GM23248 (cell line): Measurements from ENCODE around the gene CCDC71L. TPM values are rescaled to one million over a fixed set of nuclear protein-coding genes. Genes with fewer than 3 reads are reported as not detected.
A peak's percentile ranks its signal among the peaks of the same experiment; 100 is the strongest.
"Not testable (repeated sequence)": the region's sequence is repeated elsewhere in the genome, so short reads cannot be mapped to it uniquely, and the experiment has no call there.

Experiments used
- DNase-seq: peaks from one replicate; pipeline ENCODE4 v3.0.0-alpha.2; 2015
- H2AFZ ChIP-seq: fragments of 200-600 bp; sonication (generic); 2 replicates; pipeline ENCODE4 v1.6.1; 2016; ENCODE audit warnings: antibody characterized with exemption
- H3F3A ChIP-seq: fragments of 200-600 bp; sonication (generic); 2 replicates; pipeline ENCODE4 v1.6.1; 2016; ENCODE audit warnings: mild to moderate bottlenecking, antibody characterized with exemption, mixed run types; ENCODE audit not compliant: insufficient read depth
- H3K27ac ChIP-seq: fragments of 200-600 bp; sonication (generic); 2 replicates; pipeline ENCODE4 v1.5.1; 2016; ENCODE audit warnings: mild to moderate bottlenecking
- H3K27me3 ChIP-seq: fragments of 200-600 bp; sonication (generic); replicated peaks from 2 replicates; pipeline ENCODE4 v1.6.1; 2016; ENCODE audit warnings: mild to moderate bottlenecking; ENCODE audit not compliant: insufficient read depth
- H3K36me3 ChIP-seq: fragments of 200-600 bp; sonication (generic); 2 replicates; pipeline ENCODE4 v1.6.1; 2016; ENCODE audit warnings: low read depth, mild to moderate bottlenecking
- H3K4me1 ChIP-seq: fragments of 200-600 bp; sonication (generic); 2 replicates; pipeline ENCODE4 v1.6.1; 2016; ENCODE audit warnings: mild to moderate bottlenecking; ENCODE audit not compliant: insufficient read depth
- H3K4me2 ChIP-seq: fragments of 200-600 bp; sonication (generic); one replicate; pipeline ENCODE4 v1.6.1; 2016; ENCODE audit warnings: mild to moderate bottlenecking; ENCODE audit not compliant: unreplicated experiment
- H3K4me3 ChIP-seq: fragments of 200-600 bp; sonication (generic); 2 replicates; pipeline ENCODE4 v1.5.1; 2016; ENCODE audit warnings: mild to moderate bottlenecking
- H3K79me2 ChIP-seq: fragments of 200-600 bp; sonication (generic); 2 replicates; pipeline ENCODE4 v1.6.1; 2016; ENCODE audit warnings: mild to moderate bottlenecking; ENCODE audit not compliant: insufficient read depth
- H3K9ac ChIP-seq: fragments of 200-600 bp; sonication (generic); 2 replicates; pipeline ENCODE4 v1.6.1; 2016; ENCODE audit warnings: mild to moderate bottlenecking
- H3K9me2 ChIP-seq: fragments of 200-600 bp; sonication (generic); 2 replicates; pipeline ENCODE4 v1.6.1; 2016; ENCODE audit warnings: mixed run types, mild to moderate bottlenecking, moderate library complexity; ENCODE audit not compliant: insufficient read depth
- H3K9me3 ChIP-seq: fragments of 200-600 bp; sonication (generic); one replicate; pipeline ENCODE4 v1.6.1; 2017; ENCODE audit warnings: low read depth
- H4K20me1 ChIP-seq: fragments of 200-600 bp; sonication (generic); 2 replicates; pipeline ENCODE4 v1.6.0; 2016; ENCODE audit not compliant: insufficient read depth
- EZH2 ChIP-seq: fragments of 200-600 bp; sonication (generic); IDR thresholded peaks from 2 replicates; pipeline ENCODE4 v1.6.1; 2018; ENCODE audit warnings: antibody characterized with exemption, mild to moderate bottlenecking; ENCODE audit not compliant: insufficient read depth, poor library complexity, severe bottlenecking
- EZH2phosphoT487 ChIP-seq: fragments of 200-600 bp; sonication (generic); IDR thresholded peaks from 2 replicates; pipeline ENCODE4 v1.6.1; 2018; ENCODE audit warnings: antibody characterized with exemption, moderate library complexity, mild to moderate bottlenecking, low read depth; ENCODE audit not compliant: insufficient read depth
- WGBS, 2 experiments: methylation state at CpG; one replicate each; pipeline ENCODE4 v1.1.6; 2015 to 2017; ENCODE audit warnings: low lambda C conversion rate in 2 of 2, low coverage in 1 of 2; ENCODE audit errors: missing lambda C conversion rate in 2 of 2; 5-methylcytosine and 5-hydroxymethylcytosine counted together
- in situ Hi-C: fragments of 300-500 bp; cut with MboI; formaldehyde crosslinking; loops from 2 replicates; pipeline ENCODE4 v1.15.0; 2020
- polyA plus RNA-seq: library from polyadenylated mRNA; unstranded; fragments of >200 nt; fragmentation: Nextera tagmentation; extraction: Ambion mirVana; gene quantifications from 2 replicates; pipeline ENCODE4 v1.2.1, GENCODE V29; 2016
- total RNA-seq: library from RNA; depleted of rRNA; stranded (reverse); fragments of >200 nt; shearing (Covaris generic); gene quantifications from 2 replicates; pipeline ENCODE4 v1.2.3, GENCODE V29; 2014

CCDC71L gene
- total and polyA plus RNA-seq, 2 experiments from 2014 or later: 23.1 to 124 TPM

- Histone ChIP-seq H3K4me2 (peak overlapping the region; percentile 55), H3K36me3 (no peaks in the 10 kb centered on the region), H3K4me3 (no peak overlapping the region), H3K4me1 (peaks cover 33% of the 10 kb centered on the region), H2AFZ (peak overlapping the region; percentile 30), H3F3A (peaks cover 19% of the 10 kb centered on the region), H3K27ac (peak overlapping the region; percentile 46), H4K20me1 (no peaks in the 10 kb centered on the region), H3K9me3 (no peaks in the 10 kb centered on the region), H3K9me2 (no peaks in the 10 kb centered on the region), H3K79me2 (no peaks in the 10 kb centered on the region), H3K9ac (peak overlapping the region; percentile 27; the same call in 1 of the 2 replicates), H3K27me3 (no peaks in the 10 kb centered on the region)
- WGBS, 2 experiments: 22 to 26% methylated on average over 6 of the region's 6 CpGs
- TF ChIP-seq EZH2: no peak
- no peak for TF ChIP-seq EZH2phosphoT487
- in situ Hi-C loops: no loop called here
- peak; percentile 63 for DNase-seq
These were observed 18.4 kb upstream of the CCDC71L start for GRCh38 chr7:106679153-106679931.

GRCh38 chr7:106678795-106679152 is 17.8 kb upstream of the CCDC71L start:
- no peak overlapping the region for H3K4me2 ChIP-seq
- in situ Hi-C loops: no loop called here
- H2AFZ ChIP-seq: peak overlapping the region; percentile 30; the same call in 1 of the 2 replicates
- 82 to 85% methylated on average over 3 of the region's 3 CpGs for WGBS, 2 experiments
- H3F3A ChIP-seq: peaks cover 19% of the 10 kb centered on the region
- DNase-seq: no peak
- no peak for TF ChIP-seq EZH2phosphoT487
- H3K4me3 ChIP-seq: no peak overlapping the region
- H3K4me1 ChIP-seq: peaks cover 33% of the 10 kb centered on the region
- H4K20me1 ChIP-seq: no peaks in the 10 kb centered on the region
- H3K79me2 ChIP-seq: no peaks in the 10 kb centered on the region
- no peaks in the 10 kb centered on the region for H3K27me3 ChIP-seq
- H3K9me3 ChIP-seq: no peaks in the 10 kb centered on the region
- H3K9me2 ChIP-seq: no peaks in the 10 kb centered on the region
- H3K27ac ChIP-seq: peak overlapping the region; percentile 46
- H3K36me3 ChIP-seq: no peaks in the 10 kb centered on the region
- H3K9ac ChIP-seq: no peak overlapping the region

- H3K27ac ChIP-seq, H3K27me3 ChIP-seq, H3K36me3 ChIP-seq, H3K79me2 ChIP-seq, H2AFZ ChIP-seq, H4K20me1 ChIP-seq, DNase-seq, H3K4me3 ChIP-seq, H3K4me2 ChIP-seq, in situ Hi-C loops, H3K9ac ChIP-seq, H3K9me3 ChIP-seq, H3K9me2 ChIP-seq: not testable (repeated sequence)
- 93 to 95% methylated on average over 2 of the region's 2 CpGs for WGBS, 2 experiments
- H3K4me1 ChIP-seq: peaks cover 24% of the 10 kb centered on the region
- peaks cover 13% of the 10 kb centered on the region for H3F3A ChIP-seq
These were observed 15.5 kb upstream of the CCDC71L start for GRCh38 chr7:106676506-106676905.

GRCh38 chr7:106673688-106674087 is 12.7 kb upstream of the CCDC71L start:
- H3K27ac ChIP-seq, H3K9ac ChIP-seq, in situ Hi-C loops, H3K79me2 ChIP-seq, H3K9me3 ChIP-seq, H3K4me2 ChIP-seq, H2AFZ ChIP-seq, DNase-seq, H3K4me1 ChIP-seq, H3K9me2 ChIP-seq, H3K27me3 ChIP-seq, H4K20me1 ChIP-seq, H3F3A ChIP-seq, H3K36me3 ChIP-seq, H3K4me3 ChIP-seq: not testable (repeated sequence)
- WGBS, 2 experiments: 65 to 83% methylated on average over 2 of the region's 2 CpGs

- H3F3A ChIP-seq, in situ Hi-C loops, H3K4me3 ChIP-seq, H4K20me1 ChIP-seq, H3K9me2 ChIP-seq, H2AFZ ChIP-seq, H3K4me2 ChIP-seq, H3K9ac ChIP-seq, H3K27ac ChIP-seq, H3K79me2 ChIP-seq, H3K27me3 ChIP-seq, H3K9me3 ChIP-seq, H3K36me3 ChIP-seq, DNase-seq, H3K4me1 ChIP-seq: not testable (repeated sequence)
- 90 to 94% methylated on average over 8 of the region's 8 CpGs for WGBS, 2 experiments
These were observed 11.0 kb upstream of the CCDC71L start for GRCh38 chr7:106671930-106672329.
